H1 (cell line): ENCODE results near the gene KCNMB4. TPM values are rescaled to one million over a fixed set of nuclear protein-coding genes. Genes with fewer than 3 reads are reported as not detected.

Experiments used
- CTCF ChIA-PET: fragments of 300-600 bp; sonication (Branson Sonifier 250); formaldehyde crosslinking; loops from one replicate; lab custom pipeline; 2021; ENCODE audit not compliant: partially characterized antibody; lab: Charles Lee
- POLR2A ChIA-PET: fragments of 300-600 bp; sonication (Branson Sonifier 250); formaldehyde crosslinking; loops from one replicate; lab custom pipeline; 2021; ENCODE audit warnings: inconsistent platforms; ENCODE audit not compliant: partially characterized antibody; lab: Charles Lee
- DNase-seq, 2 experiments: peaks; one replicate each; pipeline versions ENCODE4 v3.0.0 to v3.0.0-alpha.2; 2010 to 2022; ENCODE audit warnings: low spot score in 2 of 2, low read depth in 1 of 2, mixed read lengths in 1 of 2
- FAIRE-seq: peaks from 2 replicates; lab custom pipeline; 2011; peaks lifted over from hg19 to GRCh38; lab: Jason Lieb, UNC
- H2AFZ ChIP-seq: 2 replicates; pipeline ENCODE4 v1.8.1; 2012; ENCODE audit warnings: low read length, inconsistent platforms
- H2AK5ac ChIP-seq: 2 replicates; pipeline ENCODE4 v1.6.1; 2013; ENCODE audit warnings: low read depth, low read length
- H2BK120ac ChIP-seq: replicated peaks from 2 replicates; pipeline ENCODE3; 2013; ENCODE audit warnings: low read depth, low read length, inconsistent platforms
- H2BK12ac ChIP-seq: 2 replicates; pipeline ENCODE4 v1.6.1; 2013; ENCODE audit warnings: low read depth, low read length
- H2BK15ac ChIP-seq: 2 replicates; pipeline ENCODE4 v1.6.1; 2013; ENCODE audit warnings: low read length
- H2BK20ac ChIP-seq: 2 replicates; pipeline ENCODE4 v1.6.1; 2013; ENCODE audit warnings: low read length
- H2BK5ac ChIP-seq: 2 replicates; pipeline ENCODE4 v1.6.1; 2013; ENCODE audit warnings: low read depth, low read length
- H3K14ac ChIP-seq: 2 replicates; pipeline ENCODE4 v1.6.1; 2013; ENCODE audit warnings: inconsistent platforms; ENCODE audit not compliant: insufficient read length
- H3K18ac ChIP-seq: 2 replicates; pipeline ENCODE4 v1.6.1; 2013; ENCODE audit warnings: low read length; ENCODE audit errors: extremely low read depth
- H3K23ac ChIP-seq: 2 replicates; pipeline ENCODE4 v1.6.1; 2013; ENCODE audit warnings: inconsistent platforms; ENCODE audit not compliant: insufficient read length
- H3K23me2 ChIP-seq: 2 replicates; pipeline ENCODE4 v1.6.1; 2013; ENCODE audit warnings: low read depth, low read length
- H3K27ac ChIP-seq: 2 replicates; pipeline ENCODE4 v1.6.1; 2011; ENCODE audit warnings: low read depth, low read length, inconsistent platforms
- H3K27me3 ChIP-seq, 4 experiments: replicated peaks in 1 of 4; 1 replicate in 1 of 4; 2 replicates in 3 of 4; pipeline versions ENCODE4 v1.6.1 to v1.8.1; 2011 to 2013; ENCODE audit warnings: low read length in 3 of 4, mild to moderate bottlenecking in 3 of 4, inconsistent platforms in 2 of 4, mixed read lengths in 2 of 4, moderate library complexity in 1 of 4; ENCODE audit not compliant: control insufficient read depth in 3 of 4, insufficient read depth in 3 of 4; ENCODE audit errors: extremely low read depth in 1 of 4
- H3K36me3 ChIP-seq, 4 experiments: 2 replicates each; pipeline versions ENCODE4 v1.6.1 to v1.8.1; 2011 to 2013; ENCODE audit warnings: mild to moderate bottlenecking in 4 of 4, low read length in 3 of 4, moderate library complexity in 2 of 4, control low read depth in 1 of 4, inconsistent platforms in 1 of 4; ENCODE audit not compliant: insufficient read depth in 4 of 4, control insufficient read depth in 2 of 4
- H3K4ac ChIP-seq: replicated peaks from 2 replicates; pipeline ENCODE3; 2013; ENCODE audit warnings: low read length, low read depth, mixed read lengths, inconsistent platforms; ENCODE audit not compliant: insufficient read length
- H3K4me1 ChIP-seq, 4 experiments: replicated peaks in 1 of 4; 1 replicate in 1 of 4; 2 replicates in 3 of 4; pipeline versions ENCODE4 v1.6.1 to v1.8.1; 2011 to 2013; ENCODE audit warnings: low read length in 3 of 4, inconsistent platforms in 2 of 4, mixed read lengths in 1 of 4; ENCODE audit not compliant: insufficient read depth in 4 of 4, control insufficient read depth in 3 of 4
- H3K4me2 ChIP-seq, 2 experiments: 2 replicates each; pipeline versions ENCODE4 v1.6.1 to v1.8.1; 2011 to 2013; ENCODE audit warnings: low read depth in 2 of 2, low read length in 2 of 2, control low read depth in 1 of 2, inconsistent platforms in 1 of 2, mild to moderate bottlenecking in 1 of 2; ENCODE audit not compliant: insufficient read depth in 1 of 2
- H3K4me3 ChIP-seq, 4 experiments: fragments of 200-600, 300-600 bp in 1 of 4; sonication (generic), shearing (Covaris generic), sonication (Bioruptor Twin) in 1 of 4; 2 replicates each; pipeline versions ENCODE4 v1.5.1 to v1.8.1; 2011 to 2016; ENCODE audit warnings: low read length in 4 of 4, low read depth in 3 of 4, control low read depth in 2 of 4, inconsistent platforms in 2 of 4, mild to moderate bottlenecking in 2 of 4, mixed read lengths in 1 of 4, moderate library complexity in 1 of 4; ENCODE audit not compliant: insufficient read depth in 2 of 4; ENCODE audit errors: extremely low read depth in 1 of 4
- H3K56ac ChIP-seq: replicated peaks from 2 replicates; pipeline ENCODE3; 2013; ENCODE audit warnings: low read depth, mild to moderate bottlenecking, mixed read lengths, low read length, inconsistent platforms; ENCODE audit not compliant: insufficient read length
- H3K79me1 ChIP-seq: 2 replicates; pipeline ENCODE4 v1.6.1; 2013; ENCODE audit warnings: low read depth, low read length, control low read depth
- H3K79me2 ChIP-seq, 2 experiments: 2 replicates each; pipeline versions ENCODE4 v1.6.1 to v1.8.1; 2012 to 2013; ENCODE audit warnings: low read length in 2 of 2, mild to moderate bottlenecking in 2 of 2, inconsistent platforms in 1 of 2; ENCODE audit not compliant: insufficient read depth in 2 of 2, control insufficient read depth in 1 of 2
- H3K9ac ChIP-seq, 4 experiments: replicated peaks in 1 of 4; 1 replicate in 1 of 4; 2 replicates in 3 of 4; pipeline versions ENCODE4 v1.6.1 to v1.8.1; 2011 to 2013; ENCODE audit warnings: low read depth in 3 of 4, low read length in 3 of 4, control low read depth in 2 of 4, mild to moderate bottlenecking in 2 of 4, moderate library complexity in 2 of 4, inconsistent platforms in 1 of 4; ENCODE audit errors: extremely low read depth in 1 of 4
- H3K9me3 ChIP-seq, 2 experiments: 2 replicates each; pipeline versions ENCODE4 v1.6.1 to v1.8.1; 2012 to 2013; ENCODE audit warnings: mild to moderate bottlenecking in 2 of 2, moderate library complexity in 2 of 2, control low read depth in 1 of 2, inconsistent platforms in 1 of 2, low read depth in 1 of 2, low read length in 1 of 2, mixed read lengths in 1 of 2; ENCODE audit not compliant: insufficient read depth in 2 of 2
- H4K20me1 ChIP-seq, 2 experiments: replicated peaks in 1 of 2; 2 replicates each; pipeline versions ENCODE3 to v1.8.1; 2011 to 2013; ENCODE audit warnings: inconsistent platforms in 2 of 2, low read length in 2 of 2, mild to moderate bottlenecking in 1 of 2; ENCODE audit not compliant: insufficient read depth in 2 of 2, control insufficient read depth in 1 of 2
- H4K5ac ChIP-seq: 2 replicates; pipeline ENCODE4 v1.6.1; 2013; ENCODE audit warnings: low read length, low read depth, mixed read lengths, inconsistent platforms; ENCODE audit not compliant: insufficient read length
- H4K8ac ChIP-seq: 2 replicates; pipeline ENCODE4 v1.8.0; 2013; ENCODE audit warnings: mild to moderate bottlenecking, moderate library complexity, low read length, inconsistent platforms; ENCODE audit not compliant: insufficient read depth; ENCODE audit errors: extremely low read depth
- H4K91ac ChIP-seq: replicated peaks from 2 replicates; pipeline ENCODE3; 2013; ENCODE audit warnings: low read length, mixed read lengths, inconsistent platforms; ENCODE audit not compliant: insufficient read length
- CREB1 ChIP-seq: IDR thresholded peaks from 2 replicates; pipeline ENCODE4 v1.6.1; 2012; ENCODE audit warnings: inconsistent platforms
- polyA plus RNA-seq, 7 experiments: library from polyadenylated mRNA; depleted of rRNA in 3 of 7; stranded (reverse) in 5 of 7; unstranded in 2 of 7; fragments of >200 nt in 5 of 7; fragments of 200-250 nt in 2 of 7; gene quantifications; 1 replicate in 5 of 7; 2 replicates in 1 of 7; 4 replicates in 1 of 7; pipeline versions ENCODE4 v1.2.1 to v1.2.3, GENCODE V29; 2011 to 2013; ENCODE audit warnings: missing spikeins in 2 of 7, mixed read lengths in 2 of 7
- total RNA-seq: library from RNA; stranded (reverse); fragmentation: NEBNext Ultra II Directional; extraction: Animal tissue kit (Norgen Biotek cat#: 25700); gene quantifications from 2 replicates; pipeline ENCODE4 v1.2.1, GENCODE V29; 2021

Gene KCNMB4
- total and polyA plus RNA-seq, 2 of the 8 experiments (the other 6 are each of a cell fraction or from before 2014, with no cell fraction given) = 10.9 to 16.0 TPM

DNA sequence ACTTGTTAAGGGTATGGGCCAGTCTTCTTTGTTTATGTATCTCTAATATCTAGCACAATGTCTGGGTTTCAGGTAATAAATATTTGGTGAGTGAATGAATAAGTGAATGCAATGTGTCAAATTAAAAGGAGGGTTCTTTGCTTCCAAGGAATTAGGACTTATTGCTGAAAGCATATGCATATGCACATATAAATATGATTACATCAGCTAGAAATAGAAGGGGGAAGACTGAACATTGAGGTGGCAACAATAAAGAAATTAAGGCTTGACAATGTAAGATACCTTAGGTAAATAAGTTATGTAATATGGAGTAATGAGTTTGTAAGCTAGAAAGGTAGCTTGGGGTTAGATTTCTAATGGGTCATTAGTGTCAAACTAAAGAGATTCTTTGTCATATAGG is 37.7 kb downstream of the KCNMB4 start:
- Histone ChIP-seq H3K79me2 (no peaks in the 10 kb centered on the region; a peak in 1 of 4 replicates), H3K27me3 (no peaks in the 10 kb centered on the region), H3K23ac (no peak overlapping the region), H3K14ac (no peak overlapping the region), H3K27ac (no peak overlapping the region), H3K4ac (no peak overlapping the region), H3K36me3 (peaks cover 0 to 17% (median 8%) of the 10 kb centered on the region in 4 experiments; a peak in 3 of 8 replicates), H2AFZ (no peak overlapping the region), H2AK5ac (no peak overlapping the region), H3K4me2 (no peak overlapping the region), H3K23me2 (no peaks in the 10 kb centered on the region), H3K18ac (no peak overlapping the region), H3K4me1 (no peaks in the 10 kb centered on the region), H2BK120ac (no peak overlapping the region), H4K8ac (no peak overlapping the region), H3K9me3 (no peaks in the 10 kb centered on the region), H3K4me3 (no peak overlapping the region), H2BK12ac (no peak overlapping the region), H3K79me1 (no peaks in the 10 kb centered on the region), H2BK20ac (no peak overlapping the region), H4K20me1 (no peaks in the 10 kb centered on the region), H3K56ac (no peak overlapping the region), H3K9ac (no peak overlapping the region), H2BK15ac (no peak overlapping the region), H4K91ac (no peak overlapping the region), H4K5ac (no peak overlapping the region), H2BK5ac (no peak overlapping the region)
- no peak for TF ChIP-seq CREB1
- FAIRE-seq (no peak), DNase-seq (no peak)
- POLR2A ChIA-PET = no interaction called here
- CTCF ChIA-PET = interaction anchor here (0.7 kb wide), 1 partner anchor 10 kb away, joined by 3 read pairs; no protein-coding TSS in a partner anchor
